ENCODE data around the gene TGFBR3.

TGFBR3 gene

DNA sequence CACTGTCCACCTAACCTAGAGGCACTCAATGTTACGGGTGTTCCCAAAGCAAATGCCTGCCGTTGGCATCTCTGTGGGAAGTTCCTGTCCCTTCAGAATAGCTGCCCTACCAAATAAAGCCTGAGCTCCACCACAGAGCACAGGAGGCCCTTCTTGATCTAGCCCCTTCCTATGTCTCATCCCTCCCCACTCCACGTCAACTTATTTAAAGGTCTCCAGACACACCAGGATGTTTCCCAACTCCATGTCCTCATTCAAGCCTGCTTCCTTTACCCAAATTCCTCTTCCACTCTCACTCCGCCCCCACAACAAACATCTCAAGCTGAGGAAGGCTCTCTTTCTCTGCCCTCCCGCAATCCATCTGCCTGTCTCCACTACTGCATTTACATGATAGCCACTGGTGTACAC is 87.7 kb downstream of the TGFBR3 start:
- DNase-seq: no peak

DNA sequence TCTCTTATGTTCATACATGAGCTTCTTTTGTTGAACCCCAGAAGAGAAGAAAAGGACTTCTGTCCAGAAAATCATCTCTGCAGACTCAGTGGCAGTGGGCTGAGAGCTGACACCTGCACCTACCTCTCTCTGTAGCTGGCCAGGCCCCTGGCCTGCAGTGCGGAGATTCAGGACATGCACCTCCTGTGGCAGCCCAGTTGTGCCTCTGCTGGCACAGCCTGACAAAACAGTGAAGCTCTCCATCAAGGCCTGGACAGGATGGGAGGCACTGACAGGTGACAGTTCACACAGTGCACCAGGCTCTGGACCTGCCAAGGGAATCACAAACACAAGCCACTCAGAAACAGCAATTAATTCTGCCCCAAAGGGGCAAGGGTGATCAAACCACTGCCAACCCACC is 88.8 kb downstream of the TGFBR3 start:
- no peak for DNase-seq

- no peak for DNase-seq
These were observed 89.6 kb downstream of the TGFBR3 start for GRCh38 chr1:91796390-91796654.

- DNase-seq: no peak
These were observed 90.2 kb downstream of the TGFBR3 start for GRCh38 chr1:91795591-91796389.

GRCh38 chr1:91793877-91794276 is 92.1 kb downstream of the TGFBR3 start:
- DNase-seq: no peak

- no peak for DNase-seq
These were observed 92.8 kb downstream of the TGFBR3 start for GRCh38 chr1:91793189-91793588.

GRCh38 chr1:91792489-91793071 is 93.4 kb downstream of the TGFBR3 start:
- no peak for DNase-seq

- no peak for DNase-seq
These were observed 94.1 kb downstream of the TGFBR3 start for GRCh38 chr1:91791691-91792488.

- DNase-seq: no peak
These were observed 94.8 kb downstream of the TGFBR3 start for GRCh38 chr1:91791103-91791502.

- DNase-seq: no peak
These were observed 95.6 kb downstream of the TGFBR3 start for GRCh38 chr1:91790392-91790791.

- no peak for DNase-seq
These were observed 96.5 kb downstream of the TGFBR3 start for GRCh38 chr1:91789273-91789997.

- DNase-seq: no peak
These were observed 98.0 kb downstream of the TGFBR3 start for GRCh38 chr1:91787919-91788318.

DNA sequence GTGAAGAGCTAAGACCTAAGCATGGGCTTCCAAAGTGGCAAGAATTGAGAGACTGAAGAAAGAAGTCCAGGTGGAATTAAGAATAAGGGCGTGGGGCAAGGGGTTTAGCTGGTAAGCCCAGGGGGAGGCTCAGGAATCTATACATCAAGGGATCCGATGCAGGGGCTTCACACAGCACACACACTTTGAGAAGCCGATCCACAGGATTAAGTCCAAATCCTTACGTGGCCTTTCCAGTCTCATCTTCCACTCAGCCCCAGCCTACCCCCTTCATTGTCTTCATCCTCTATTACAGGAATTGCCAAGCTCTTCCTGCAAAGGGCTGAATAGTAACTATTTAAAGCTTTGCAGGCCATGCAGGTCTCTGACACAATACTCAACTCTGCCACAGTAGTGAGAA is 101.3 kb downstream of the TGFBR3 start:
- no peak for DNase-seq

DNA sequence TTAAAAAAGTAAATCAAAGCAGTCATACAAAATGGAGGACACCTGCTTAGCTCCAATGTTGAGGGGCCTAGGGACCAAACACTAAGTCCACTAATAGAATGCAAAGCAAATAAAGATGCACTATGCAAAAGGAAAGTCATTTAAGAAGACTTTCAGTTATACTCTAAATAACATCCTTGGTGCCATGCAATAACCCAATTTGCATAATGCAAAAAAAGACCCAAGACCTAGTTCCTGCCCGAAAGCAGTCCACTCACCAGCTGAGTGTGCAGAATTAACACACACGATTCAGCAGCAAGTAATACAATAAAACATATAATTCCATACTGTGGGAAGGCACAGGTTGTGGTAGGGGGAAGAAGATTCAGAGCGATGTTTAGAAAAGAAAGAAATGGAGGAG is 101.8 kb downstream of the TGFBR3 start:
- DNase-seq: no peak

DNA sequence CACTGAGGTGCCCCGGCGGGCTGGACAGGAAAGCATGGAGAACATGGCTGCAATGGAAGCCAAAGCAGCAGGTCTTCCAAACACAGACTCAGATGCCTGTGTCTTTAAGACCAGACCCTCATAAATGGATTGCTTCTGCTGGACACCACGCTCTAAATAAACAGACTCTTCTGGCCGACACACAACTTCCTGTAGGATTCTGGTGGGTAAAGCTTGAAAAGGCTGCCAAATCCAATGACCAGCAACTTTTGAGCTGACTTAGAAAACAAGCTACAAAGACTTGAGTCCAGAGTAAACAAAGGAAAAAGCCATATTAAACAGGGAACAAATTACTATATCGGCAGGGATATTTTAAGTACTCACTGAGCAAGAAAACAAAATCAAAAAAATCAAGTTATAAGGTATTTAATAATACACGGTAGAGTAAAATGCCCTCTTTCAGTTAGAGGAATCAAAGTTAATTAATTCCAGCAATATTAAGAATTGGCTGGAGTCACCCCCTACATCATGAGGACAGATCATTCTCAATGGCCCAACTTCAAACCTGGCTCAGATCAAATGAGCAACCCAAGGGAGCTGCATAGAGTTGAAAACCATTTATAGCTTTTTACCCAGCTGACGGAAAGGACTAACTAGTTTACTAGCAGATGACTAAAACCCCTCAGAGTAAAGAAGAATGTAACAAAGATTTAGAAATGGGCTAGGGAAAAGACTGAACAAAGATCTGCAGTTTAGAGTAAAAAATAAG is 102.4 kb downstream of the TGFBR3 start:
- DNase-seq: no peak

GRCh38 chr1:91781901-91782622 is 103.9 kb downstream of the TGFBR3 start:
- no peak for DNase-seq

DNA sequence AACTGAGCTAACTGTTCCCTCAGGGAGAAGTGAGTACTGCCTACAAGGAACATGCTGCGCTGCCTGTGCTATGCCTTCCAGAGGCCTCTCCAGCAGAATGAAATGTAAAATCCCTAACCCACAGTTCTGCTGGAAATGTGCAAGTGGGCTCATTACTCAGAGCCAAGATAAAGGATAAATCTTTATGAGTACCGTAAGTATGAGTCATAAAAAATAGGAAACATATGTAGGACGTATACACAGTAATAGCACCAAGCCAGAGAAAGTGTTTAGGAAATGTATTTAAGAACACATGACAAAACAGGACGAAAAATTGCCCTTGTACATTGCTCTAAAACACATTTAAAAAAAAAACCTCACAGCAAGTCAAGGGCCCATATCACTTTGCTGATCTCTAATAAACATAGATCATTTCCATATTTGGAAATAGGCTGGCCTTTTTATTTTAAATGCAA is 104.6 kb downstream of the TGFBR3 start:
- DNase-seq: no peak

- no peak for DNase-seq
These were observed 106.4 kb downstream of the TGFBR3 start for GRCh38 chr1:91779548-91780021.

- no peak for DNase-seq
These were observed 107.0 kb downstream of the TGFBR3 start for GRCh38 chr1:91778964-91779363.

DNA sequence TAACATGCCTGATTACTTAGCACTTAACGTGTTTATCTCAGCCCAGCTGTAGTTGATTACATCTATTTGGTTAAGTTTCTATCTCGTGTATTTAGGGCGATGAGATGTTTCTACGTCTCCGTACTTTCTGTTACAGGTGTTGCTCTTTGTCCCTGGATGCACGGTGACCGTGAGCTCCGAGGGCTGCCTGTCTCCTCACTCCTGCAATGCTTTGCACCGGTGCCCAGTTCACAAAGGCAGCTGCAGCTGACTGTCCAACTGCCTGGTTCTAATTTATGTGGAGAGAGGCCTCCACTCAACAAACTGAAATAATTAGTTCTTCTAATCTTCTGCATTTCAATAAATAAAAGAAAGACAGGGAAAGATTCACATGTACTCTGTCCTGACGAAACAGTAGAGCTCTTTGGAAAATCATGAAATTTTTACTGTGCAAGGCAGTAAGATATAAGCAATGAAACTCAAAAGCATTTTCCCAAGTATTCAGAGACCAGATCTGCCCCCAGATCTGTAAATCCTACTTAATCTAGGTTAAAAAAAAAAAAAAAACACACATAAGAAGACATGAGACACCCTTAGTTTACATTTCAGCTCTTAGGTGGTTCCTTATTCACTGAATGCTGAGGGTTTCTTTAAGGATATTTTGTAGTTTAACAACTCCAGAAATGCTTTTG is 108.2 kb downstream of the TGFBR3 start:
- DNase-seq: no peak

DNA sequence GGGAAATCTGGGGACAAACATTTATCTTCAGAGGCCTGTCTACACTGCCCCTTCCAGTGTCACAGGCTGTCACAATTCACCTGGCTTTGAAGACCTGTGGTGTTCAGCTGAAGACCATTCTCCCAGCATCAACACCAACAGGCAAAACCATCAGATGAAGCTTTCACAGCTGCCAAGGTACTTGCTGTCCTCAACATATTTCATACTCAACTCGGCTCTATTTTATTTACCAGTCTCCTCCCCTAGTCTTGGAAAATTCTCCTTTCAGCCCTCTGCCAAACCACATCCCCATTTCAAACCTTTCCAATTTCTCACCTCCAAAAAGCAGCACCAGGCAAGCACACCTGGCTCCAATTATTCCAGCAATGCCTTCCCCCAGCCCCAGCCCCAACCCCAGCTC is 108.8 kb downstream of the TGFBR3 start:
- DNase-seq: no peak
